Measurements from ENCODE around the gene CD7.

The CD7 gene

GRCh38 chr17:82328141-82328993, 11.0 kb upstream of the CD7 start:
- DNase-seq (ENCODE audit: low read depth), result no peak
- no peak for TF ChIP-seq CTCF (IDR thresholded peaks at IDR 0.05; ENCODE audit: low read depth, low read length, missing control alignments)
- in situ Hi-C loops (cut with HindIII; ENCODE audit: low sequenced_read_pairs), result no loop called here
- no peak overlapping the region for H3K4me3 ChIP-seq (ENCODE audit: low read depth, low read length)

- H3K4me3 ChIP-seq (ENCODE audit: low read depth, low read length), result no peak overlapping the region
- DNase-seq (ENCODE audit: low read depth), result no peak
- in situ Hi-C loops (cut with HindIII; ENCODE audit: low sequenced_read_pairs), result no loop called here
- TF ChIP-seq CTCF (IDR thresholded peaks at IDR 0.05; ENCODE audit: low read depth, low read length, missing control alignments), result no peak
Observed at GRCh38 chr17:82327757-82328140, 10.3 kb upstream of the CD7 start.

GRCh38 chr17:82327289-82327688, 9.9 kb upstream of the CD7 start:
- H3K4me3 ChIP-seq (ENCODE audit: low read depth, low read length), result no peak overlapping the region
- in situ Hi-C loops (cut with HindIII; ENCODE audit: low sequenced_read_pairs), result no loop called here
- DNase-seq (ENCODE audit: low read depth), result no peak
- no peak for TF ChIP-seq CTCF (IDR thresholded peaks at IDR 0.05; ENCODE audit: low read depth, low read length, missing control alignments)

- in situ Hi-C loops (cut with HindIII; ENCODE audit: low sequenced_read_pairs), result no loop called here
Observed at GRCh38 chr17:82325286-82326180, 8.1 kb upstream of the CD7 start.

GRCh38 chr17:82324566-82325285, 7.3 kb upstream of the CD7 start:
- no peak for DNase-seq (ENCODE audit: low read depth)
- no peak overlapping the region for H3K4me3 ChIP-seq (ENCODE audit: low read depth, low read length)
- no peak for TF ChIP-seq CTCF (IDR thresholded peaks at IDR 0.05; ENCODE audit: low read depth, low read length, missing control alignments)
- in situ Hi-C loops (cut with HindIII; ENCODE audit: low sequenced_read_pairs), result no loop called here

More at GRCh38 chr17:82325286-82326180, 8.1 kb upstream of the CD7 start:
- no peak overlapping the region for H3K4me3 ChIP-seq (ENCODE audit: low read depth, low read length)
- no peak for DNase-seq (ENCODE audit: low read depth)
- no peak for TF ChIP-seq CTCF (IDR thresholded peaks at IDR 0.05; ENCODE audit: low read depth, low read length, missing control alignments)
